ENCODE data around the gene AZU1.
"Not testable (repeated sequence)": the region's sequence is repeated elsewhere in the genome, so short reads cannot be mapped to it uniquely, and the experiment has no call there.

Gene AZU1

DNA sequence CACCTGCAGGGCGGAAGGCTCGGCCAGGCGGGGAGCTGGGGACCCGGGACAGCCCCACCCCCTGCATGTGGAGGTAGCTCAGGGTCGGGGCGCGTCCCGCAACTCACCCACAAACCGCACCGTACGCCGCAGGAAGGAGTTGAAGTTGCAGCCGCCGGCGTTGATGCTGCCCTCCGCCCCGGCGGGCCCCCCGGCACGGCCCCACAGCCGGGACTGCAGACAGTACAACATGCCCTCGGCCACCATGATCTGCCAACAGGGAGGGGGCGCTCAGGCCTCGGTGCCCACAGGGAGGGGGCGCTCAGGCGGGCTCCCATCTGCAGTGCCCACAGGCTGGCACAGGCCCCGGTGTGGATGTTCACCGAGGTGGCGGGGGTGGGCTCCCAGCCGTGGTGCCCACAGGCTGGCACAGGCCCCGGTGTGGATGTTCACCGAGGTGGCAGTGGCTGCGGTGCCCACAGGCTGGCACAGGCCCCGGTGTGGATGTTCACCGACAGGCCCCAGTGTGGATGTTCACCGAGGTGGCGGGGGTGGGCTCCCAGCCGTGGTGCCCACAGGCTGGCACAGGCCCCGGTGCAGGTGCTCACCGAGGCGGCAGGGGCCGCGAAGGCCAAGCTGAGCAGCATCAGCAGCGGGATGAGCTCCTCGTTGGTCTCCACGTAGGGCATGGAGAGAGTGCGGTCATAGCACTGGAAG lies 12.4 kb upstream of the AZU1 start:
- Histone ChIP-seq H3K36me3 (ENCODE audit: control insufficient read depth in 5 of 5, insufficient read depth in 5 of 5, low read length in 5 of 5) (peaks cover 0 to 33% (median 22%) of the 10 kb centered on the region in 5 donors), H3K4me1 (ENCODE audit: control insufficient read depth in 5 of 5, insufficient read depth in 5 of 5, low read length in 5 of 5) (no peaks in the 10 kb centered on the region), H3K27me3 (ENCODE audit: control insufficient read depth in 5 of 5, insufficient read depth in 4 of 5, low read length in 5 of 5) (no peaks in the 10 kb centered on the region), H3K9ac (ENCODE audit: low read length in 5 of 5) (no peak overlapping the region), H3K4me3 (ENCODE audit: low read depth in 1 of 5, low read length in 5 of 5) (no peak overlapping the region), H3K9me3 (ENCODE audit: control insufficient read depth in 5 of 5, low read length in 5 of 5) (no peaks in the 10 kb centered on the region), H3K27ac (ENCODE audit: low read depth, low read length) (no peak overlapping the region)

DNA sequence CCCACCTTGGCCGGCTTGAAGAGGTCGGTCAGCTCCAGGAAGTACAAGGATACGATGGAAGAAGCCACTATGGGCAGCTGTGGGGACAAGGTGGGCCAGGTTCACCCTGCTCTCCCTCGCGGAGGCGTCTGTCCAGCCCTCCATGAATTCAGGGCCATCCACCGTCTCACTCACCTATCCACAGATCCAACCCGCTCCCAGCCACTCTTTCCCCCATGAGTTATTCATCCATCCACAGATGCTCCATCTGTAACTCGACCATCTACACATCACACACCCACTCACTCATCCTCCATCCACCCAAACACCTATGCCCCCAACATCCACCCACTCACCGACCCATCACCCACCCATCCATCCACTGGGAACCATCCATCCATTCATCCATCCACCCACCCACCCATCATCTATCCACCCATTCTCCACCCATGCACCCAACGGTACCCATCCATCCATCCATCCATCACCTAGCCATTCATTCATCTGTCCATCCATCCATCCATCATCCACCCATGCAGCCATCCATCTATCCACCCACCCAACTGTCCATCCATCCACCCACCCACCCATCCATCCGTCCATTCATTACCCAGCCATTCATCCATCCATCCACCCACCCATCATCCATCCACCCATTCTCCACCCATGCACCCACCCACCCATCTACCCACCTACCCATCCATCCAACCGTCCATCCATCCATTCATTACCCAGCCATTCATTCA lies 11.7 kb upstream of the AZU1 start:
- H3K27ac ChIP-seq (ENCODE audit: low read depth, low read length): no peak overlapping the region
- H3K36me3 ChIP-seq (ENCODE audit: control insufficient read depth in 5 of 5, insufficient read depth in 5 of 5, low read length in 5 of 5): peaks cover 0 to 26% (median 15%) of the 10 kb centered on the region in 5 donors
- H3K9me3 ChIP-seq (ENCODE audit: control insufficient read depth in 5 of 5, low read length in 5 of 5): no peaks in the 10 kb centered on the region
- no peak overlapping the region for H3K9ac ChIP-seq (ENCODE audit: low read length in 5 of 5)
- no peaks in the 10 kb centered on the region for H3K4me1 ChIP-seq (ENCODE audit: control insufficient read depth in 5 of 5, insufficient read depth in 5 of 5, low read length in 5 of 5)
- no peaks in the 10 kb centered on the region for H3K27me3 ChIP-seq (ENCODE audit: control insufficient read depth in 5 of 5, insufficient read depth in 4 of 5, low read length in 5 of 5)
- H3K4me3 ChIP-seq (ENCODE audit: low read depth in 1 of 5, low read length in 5 of 5): no peak overlapping the region

DNA sequence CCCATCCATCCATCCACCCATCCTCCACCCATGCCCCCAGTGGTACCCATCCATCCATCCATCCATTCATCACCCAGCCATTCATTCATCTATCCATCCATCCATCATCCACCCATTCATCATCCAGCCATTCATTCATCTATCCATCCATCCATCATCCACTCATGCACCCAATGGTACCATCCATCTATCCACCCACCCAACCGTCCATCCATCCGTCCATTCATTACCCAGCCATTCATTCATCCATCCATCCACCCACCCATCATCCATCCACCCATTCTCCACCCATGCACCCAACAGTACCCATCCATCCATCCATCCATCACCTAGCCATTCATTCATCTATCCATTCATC lies 11.2 kb upstream of the AZU1 start:
- no peak overlapping the region for H3K9ac ChIP-seq (ENCODE audit: low read length in 5 of 5)
- peaks cover 0 to 20% (median 10%) of the 10 kb centered on the region in 5 donors for H3K36me3 ChIP-seq (ENCODE audit: control insufficient read depth in 5 of 5, insufficient read depth in 5 of 5, low read length in 5 of 5)
- H3K27me3 ChIP-seq (ENCODE audit: control insufficient read depth in 5 of 5, insufficient read depth in 4 of 5, low read length in 5 of 5): no peaks in the 10 kb centered on the region
- no peak overlapping the region for H3K27ac ChIP-seq (ENCODE audit: low read depth, low read length)
- H3K4me3 ChIP-seq (ENCODE audit: low read depth in 1 of 5, low read length in 5 of 5): no peak overlapping the region
- H3K4me1 ChIP-seq (ENCODE audit: control insufficient read depth in 5 of 5, insufficient read depth in 5 of 5, low read length in 5 of 5): peaks cover 0 to 3% (median 0%) of the 10 kb centered on the region in 5 donors
- H3K9me3 ChIP-seq (ENCODE audit: control insufficient read depth in 5 of 5, low read length in 5 of 5): no peaks in the 10 kb centered on the region

DNA sequence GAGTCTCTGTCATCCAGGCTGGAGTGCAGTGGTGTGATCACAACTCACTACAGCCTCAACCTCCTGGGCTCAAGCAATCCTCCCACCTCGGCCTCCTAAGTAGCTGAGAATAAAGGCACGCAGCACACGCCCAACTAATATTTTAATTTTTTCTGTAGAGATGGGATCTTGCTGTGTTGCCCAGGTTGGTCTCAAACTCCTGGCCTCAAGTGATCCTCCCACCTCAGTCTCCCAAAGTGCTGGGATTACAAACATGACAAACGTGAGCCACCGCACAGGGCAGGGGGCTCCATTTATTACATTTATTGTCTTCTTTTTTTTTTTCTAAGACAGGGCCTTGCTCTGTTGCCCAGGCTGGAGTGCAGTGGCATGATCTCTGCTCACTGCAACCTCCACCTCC lies 7.4 kb upstream of the AZU1 start:
- not testable (repeated sequence) for H3K9me3 ChIP-seq (ENCODE audit: control insufficient read depth in 5 of 5, low read length in 5 of 5); H3K36me3 ChIP-seq (ENCODE audit: control insufficient read depth in 5 of 5, insufficient read depth in 5 of 5, low read length in 5 of 5); H3K27me3 ChIP-seq (ENCODE audit: control insufficient read depth in 5 of 5, insufficient read depth in 4 of 5, low read length in 5 of 5); H3K9ac ChIP-seq (ENCODE audit: low read length in 5 of 5); H3K4me3 ChIP-seq (ENCODE audit: low read depth in 1 of 5, low read length in 5 of 5); H3K27ac ChIP-seq (ENCODE audit: low read depth, low read length)
- peaks cover 0 to 10% (median 6%) of the 10 kb centered on the region in 5 donors for H3K4me1 ChIP-seq (ENCODE audit: control insufficient read depth in 5 of 5, insufficient read depth in 5 of 5, low read length in 5 of 5)

DNA sequence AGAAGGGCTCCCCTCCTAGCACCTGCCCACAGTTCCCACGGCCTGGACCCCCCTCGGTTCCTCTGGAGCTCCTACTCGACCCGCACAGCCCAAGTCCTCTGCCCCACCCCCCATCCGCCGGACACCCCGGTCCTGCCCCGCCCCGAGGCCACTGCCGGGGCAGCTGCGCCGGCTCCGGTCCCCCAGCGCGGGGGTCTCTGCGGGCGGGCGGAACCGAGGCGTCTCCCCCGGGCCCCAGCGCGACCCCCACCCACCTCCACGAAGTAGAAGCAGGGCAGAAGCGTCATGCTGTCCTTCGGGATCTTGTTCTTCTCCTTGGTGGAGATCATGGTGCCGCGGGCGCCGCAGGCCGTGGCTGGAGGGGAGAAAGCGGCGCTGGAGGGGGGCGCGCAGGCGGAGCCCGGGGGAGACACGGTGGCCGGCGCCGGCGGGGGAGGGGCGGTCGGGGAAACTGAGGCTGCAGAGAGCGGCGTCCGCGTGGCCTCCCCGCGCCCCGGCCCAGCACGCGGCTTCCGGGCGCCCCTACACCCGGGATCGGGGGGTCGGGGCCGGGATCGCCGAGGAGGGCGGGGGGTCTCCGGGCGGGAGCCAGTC lies 6.3 kb upstream of the AZU1 start:
- Histone ChIP-seq H3K27me3 (ENCODE audit: control insufficient read depth in 5 of 5, insufficient read depth in 4 of 5, low read length in 5 of 5) (peaks cover 0 to 10% (median 5%) of the 10 kb centered on the region in 5 donors), H3K27ac (ENCODE audit: low read depth, low read length) (no peak overlapping the region), H3K9ac (ENCODE audit: low read length in 5 of 5) (no peak overlapping the region), H3K4me1 (ENCODE audit: control insufficient read depth in 5 of 5, insufficient read depth in 5 of 5, low read length in 5 of 5) (peaks cover 0 to 10% (median 6%) of the 10 kb centered on the region in 5 donors), H3K9me3 (ENCODE audit: control insufficient read depth in 5 of 5, low read length in 5 of 5) (no peaks in the 10 kb centered on the region), H3K36me3 (ENCODE audit: control insufficient read depth in 5 of 5, insufficient read depth in 5 of 5, low read length in 5 of 5) (no peaks in the 10 kb centered on the region), H3K4me3 (ENCODE audit: low read depth in 1 of 5, low read length in 5 of 5) (peak overlapping the region in 1 of 5 donors; percentile 37)

GRCh38 chr19:821825-822503 lies 5.7 kb upstream of the AZU1 start, which contains the start of gene PLPPR3:
Gene PLPPR3, minus strand, starts transcription at chr19:821955. Its CDS starts 396 bp downstream, at chr19:821559.
- peaks cover 0 to 10% (median 6%) of the 10 kb centered on the region in 5 donors for H3K4me1 ChIP-seq (ENCODE audit: control insufficient read depth in 5 of 5, insufficient read depth in 5 of 5, low read length in 5 of 5)
- no peak within 1 kb of the TSS for H3K27ac ChIP-seq (ENCODE audit: low read depth, low read length)
- no peak within 1 kb of the TSS for H3K9ac ChIP-seq (ENCODE audit: low read length in 5 of 5)
- peaks cover 0 to 10% (median 5%) of the 10 kb centered on the region in 5 donors for H3K27me3 ChIP-seq (ENCODE audit: control insufficient read depth in 5 of 5, insufficient read depth in 4 of 5, low read length in 5 of 5)
- H3K4me3 ChIP-seq (ENCODE audit: low read depth in 1 of 5, low read length in 5 of 5): peak within 1 kb of the TSS in 1 of 5 donors; percentile 37
- H3K36me3 ChIP-seq (ENCODE audit: control insufficient read depth in 5 of 5, insufficient read depth in 5 of 5, low read length in 5 of 5): no peaks in the 10 kb centered on the region
- H3K9me3 ChIP-seq (ENCODE audit: control insufficient read depth in 5 of 5, low read length in 5 of 5): no peaks in the 10 kb centered on the region

DNA sequence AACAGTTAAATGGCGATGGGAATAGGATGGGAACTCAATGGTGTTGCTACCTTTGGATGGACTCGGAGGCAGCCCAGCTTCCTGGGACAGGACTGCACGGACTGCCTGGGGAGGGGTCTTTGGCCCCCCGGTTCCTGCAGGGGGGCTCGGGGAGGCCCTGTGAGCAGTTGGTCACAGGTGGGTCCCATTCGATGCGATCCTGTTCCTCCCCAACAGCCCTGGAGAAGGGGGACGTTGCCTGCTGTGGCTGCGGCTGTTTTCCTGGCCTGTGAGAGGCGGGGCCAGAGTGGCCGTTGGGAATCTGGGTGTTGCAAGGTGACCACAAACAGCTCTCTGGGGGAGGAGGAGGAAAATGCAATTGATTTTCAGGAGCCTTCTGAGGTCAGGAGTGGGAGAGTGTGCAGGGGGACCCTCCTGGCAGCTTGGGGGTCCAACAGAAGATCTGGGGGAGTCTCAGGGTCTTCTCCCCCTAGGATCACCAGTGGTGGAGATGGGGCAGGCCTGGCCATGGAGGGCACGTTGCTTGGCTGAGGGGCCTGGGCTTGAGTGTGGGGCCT lies 4.0 kb upstream of the AZU1 start:
- peaks cover 8 to 16% (median 11%) of the 10 kb centered on the region in 5 donors for H3K27me3 ChIP-seq (ENCODE audit: control insufficient read depth in 5 of 5, insufficient read depth in 4 of 5, low read length in 5 of 5)
- peaks cover 0 to 13% (median 6%) of the 10 kb centered on the region in 5 donors for H3K4me1 ChIP-seq (ENCODE audit: control insufficient read depth in 5 of 5, insufficient read depth in 5 of 5, low read length in 5 of 5)

DNA sequence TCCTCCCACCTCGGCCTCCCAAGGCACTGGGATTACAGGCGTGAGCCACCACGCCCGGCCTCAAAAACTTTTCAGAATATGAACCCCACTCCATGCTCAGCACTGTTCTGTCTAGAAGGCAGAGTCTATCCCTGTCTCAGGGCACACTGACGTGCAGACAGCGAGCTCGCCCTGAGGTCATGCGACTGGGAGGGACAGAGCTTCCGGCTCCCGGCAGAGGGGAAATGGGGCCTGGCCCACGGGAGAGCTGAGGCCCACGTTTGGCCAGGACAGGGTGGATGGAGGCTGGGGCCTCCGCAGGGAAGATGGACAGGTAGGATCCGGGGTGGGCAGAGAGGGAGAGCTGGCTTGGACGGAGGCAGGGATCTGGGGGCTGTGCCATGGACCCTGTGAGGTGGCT lies 2.8 kb upstream of the AZU1 start:
- peaks cover 0 to 13% (median 6%) of the 10 kb centered on the region in 5 donors for H3K4me1 ChIP-seq (ENCODE audit: control insufficient read depth in 5 of 5, insufficient read depth in 5 of 5, low read length in 5 of 5)
- H3K36me3 ChIP-seq (ENCODE audit: control insufficient read depth in 5 of 5, insufficient read depth in 5 of 5, low read length in 5 of 5): no peaks in the 10 kb centered on the region
- H3K27me3 ChIP-seq (ENCODE audit: control insufficient read depth in 5 of 5, insufficient read depth in 4 of 5, low read length in 5 of 5): peaks cover 8 to 23% (median 18%) of the 10 kb centered on the region in 5 donors
- no peak overlapping the region for H3K9ac ChIP-seq (ENCODE audit: low read length in 5 of 5)
- no peak overlapping the region for H3K4me3 ChIP-seq (ENCODE audit: low read depth in 1 of 5, low read length in 5 of 5)
- no peaks in the 10 kb centered on the region for H3K9me3 ChIP-seq (ENCODE audit: control insufficient read depth in 5 of 5, low read length in 5 of 5)
- H3K27ac ChIP-seq (ENCODE audit: low read depth, low read length): no peak overlapping the region

More for the DNA sequence above, 4.0 kb upstream of the AZU1 start:
- Histone ChIP-seq H3K4me3 (ENCODE audit: low read depth in 1 of 5, low read length in 5 of 5) (no peak overlapping the region), H3K9me3 (ENCODE audit: control insufficient read depth in 5 of 5, low read length in 5 of 5) (no peaks in the 10 kb centered on the region), H3K27ac (ENCODE audit: low read depth, low read length) (no peak overlapping the region), H3K36me3 (ENCODE audit: control insufficient read depth in 5 of 5, insufficient read depth in 5 of 5, low read length in 5 of 5) (no peaks in the 10 kb centered on the region), H3K9ac (ENCODE audit: low read length in 5 of 5) (no peak overlapping the region)

DNA sequence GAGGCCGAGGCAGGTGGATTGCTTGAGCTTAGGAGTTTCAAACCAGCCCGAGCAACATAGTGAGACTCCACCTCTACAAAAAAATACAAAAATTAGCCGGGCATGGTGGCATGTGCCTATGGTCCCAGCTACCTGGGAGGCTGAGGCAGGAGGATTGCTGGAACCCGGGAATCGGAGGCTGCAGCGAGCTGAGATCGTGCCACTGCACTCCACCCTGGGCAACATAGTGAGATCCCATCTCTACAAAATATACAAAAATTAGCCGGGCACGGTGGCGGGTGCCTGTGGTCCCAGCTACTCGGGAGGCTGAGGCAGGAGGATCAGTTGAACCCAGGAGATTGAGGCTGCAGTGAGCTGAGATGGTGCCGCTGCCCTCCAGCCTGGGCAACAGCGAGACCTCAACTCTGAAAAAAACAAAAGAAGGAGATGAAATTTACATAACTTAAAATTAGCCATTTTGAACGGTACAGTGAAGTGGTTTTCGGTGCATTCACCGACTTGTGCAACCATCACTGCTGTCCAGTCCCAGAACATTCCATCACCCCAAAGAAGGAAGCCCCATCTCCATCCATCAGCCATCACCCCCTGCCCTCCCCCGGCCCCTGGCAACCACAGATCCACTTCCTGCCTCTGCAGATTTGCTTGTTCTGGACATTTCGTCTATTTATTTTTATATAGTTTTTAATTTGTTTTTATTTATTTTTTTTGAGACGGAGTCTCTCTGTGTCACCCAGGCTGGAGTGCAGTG lies 1.6 kb upstream of the AZU1 start:
- H3K9ac ChIP-seq (ENCODE audit: low read length in 5 of 5): no peak overlapping the region
- H3K27ac ChIP-seq (ENCODE audit: low read depth, low read length): no peak overlapping the region
- H3K27me3 ChIP-seq (ENCODE audit: control insufficient read depth in 5 of 5, insufficient read depth in 4 of 5, low read length in 5 of 5): peaks cover 12 to 29% (median 23%) of the 10 kb centered on the region in 5 donors
- H3K9me3 ChIP-seq (ENCODE audit: control insufficient read depth in 5 of 5, low read length in 5 of 5): no peaks in the 10 kb centered on the region
- peaks cover 0 to 13% (median 6%) of the 10 kb centered on the region in 5 donors for H3K4me1 ChIP-seq (ENCODE audit: control insufficient read depth in 5 of 5, insufficient read depth in 5 of 5, low read length in 5 of 5)
- no peaks in the 10 kb centered on the region for H3K36me3 ChIP-seq (ENCODE audit: control insufficient read depth in 5 of 5, insufficient read depth in 5 of 5, low read length in 5 of 5)
- no peak overlapping the region for H3K4me3 ChIP-seq (ENCODE audit: low read depth in 1 of 5, low read length in 5 of 5)
